GM12873 (cell line): ENCODE results near the gene KLHL34.

Source experiments
- TF ChIP-seq, protein P1 (sequence below): IDR thresholded peaks from 2 replicates; pipeline ENCODE4 v1.5.1; 2012; ENCODE audit warnings: low read depth, mild to moderate bottlenecking, moderate library complexity, low read length, control low read depth; ENCODE audit not compliant: insufficient read depth; ENCODE audit errors: missing control alignments

Gene KLHL34

GRCh38 chrX:21645886-21646285 is 12.2 kb downstream of the KLHL34 start:
- TF ChIP-seq, protein P1, sequence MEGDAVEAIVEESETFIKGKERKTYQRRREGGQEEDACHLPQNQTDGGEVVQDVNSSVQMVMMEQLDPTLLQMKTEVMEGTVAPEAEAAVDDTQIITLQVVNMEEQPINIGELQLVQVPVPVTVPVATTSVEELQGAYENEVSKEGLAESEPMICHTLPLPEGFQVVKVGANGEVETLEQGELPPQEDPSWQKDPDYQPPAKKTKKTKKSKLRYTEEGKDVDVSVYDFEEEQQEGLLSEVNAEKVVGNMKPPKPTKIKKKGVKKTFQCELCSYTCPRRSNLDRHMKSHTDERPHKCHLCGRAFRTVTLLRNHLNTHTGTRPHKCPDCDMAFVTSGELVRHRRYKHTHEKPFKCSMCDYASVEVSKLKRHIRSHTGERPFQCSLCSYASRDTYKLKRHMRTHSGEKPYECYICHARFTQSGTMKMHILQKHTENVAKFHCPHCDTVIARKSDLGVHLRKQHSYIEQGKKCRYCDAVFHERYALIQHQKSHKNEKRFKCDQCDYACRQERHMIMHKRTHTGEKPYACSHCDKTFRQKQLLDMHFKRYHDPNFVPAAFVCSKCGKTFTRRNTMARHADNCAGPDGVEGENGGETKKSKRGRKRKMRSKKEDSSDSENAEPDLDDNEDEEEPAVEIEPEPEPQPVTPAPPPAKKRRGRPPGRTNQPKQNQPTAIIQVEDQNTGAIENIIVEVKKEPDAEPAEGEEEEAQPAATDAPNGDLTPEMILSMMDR, result no peak

- TF ChIP-seq, protein P1, result no peak
Observed at GRCh38 chrX:21645431-21645830, 12.7 kb downstream of the KLHL34 start.

DNA sequence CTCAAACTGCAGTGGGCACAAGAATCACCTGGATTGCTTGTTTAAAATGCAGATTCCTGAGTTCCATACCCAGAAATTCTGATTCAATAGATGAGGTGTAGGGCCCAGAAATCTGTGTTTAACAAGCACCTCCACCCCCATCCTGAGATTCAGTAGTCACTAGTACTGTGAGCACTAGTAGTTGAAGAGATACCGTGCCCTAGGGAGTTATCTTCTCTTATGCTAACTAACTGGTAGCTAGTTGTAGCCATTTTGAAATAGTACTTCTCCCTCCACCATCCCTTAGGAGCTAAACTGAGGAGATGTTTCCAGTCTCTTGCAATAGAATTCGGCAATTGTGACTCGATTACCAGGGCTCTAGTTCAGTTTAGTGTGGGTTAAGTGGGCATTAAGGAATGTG is 18.4 kb downstream of the KLHL34 start:
- TF ChIP-seq, protein P1, result no peak

- TF ChIP-seq, protein P1, result no peak
Observed at GRCh38 chrX:21638311-21638710, 19.8 kb downstream of the KLHL34 start.

- TF ChIP-seq, protein P1, result no peak
Observed at GRCh38 chrX:21632027-21632426, 26.1 kb downstream of the KLHL34 start.

DNA sequence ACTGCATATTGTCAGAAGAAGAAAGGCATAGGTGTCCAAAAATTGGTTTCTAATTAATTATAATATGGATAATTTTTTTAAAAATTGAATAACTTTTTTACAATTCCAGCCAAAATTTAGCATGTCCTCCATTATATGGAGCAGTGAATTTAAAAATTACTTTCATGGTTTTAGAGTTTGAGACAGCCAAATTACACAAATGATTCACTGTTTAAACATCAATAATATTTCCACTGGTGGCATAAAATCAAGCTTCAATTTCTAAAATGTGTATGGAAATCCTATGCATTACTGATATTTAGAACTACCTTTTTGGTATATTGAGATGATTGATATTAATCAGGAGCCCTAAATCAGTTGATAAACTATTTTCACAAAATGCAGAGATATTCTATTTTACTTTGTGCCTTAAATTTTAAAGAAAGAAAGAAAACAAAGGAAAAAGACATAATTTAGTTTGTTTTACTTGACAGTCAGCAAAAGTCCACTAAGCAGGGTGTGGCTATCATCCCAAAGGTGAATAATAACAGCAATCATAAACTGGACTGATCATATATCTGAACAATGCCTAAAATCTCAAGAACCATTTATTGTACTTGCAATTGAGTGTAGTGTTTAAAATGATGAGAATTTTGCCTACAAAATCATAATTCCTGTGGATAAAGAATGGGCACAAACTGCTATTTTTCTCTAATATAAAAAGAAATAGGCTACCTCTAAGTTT is 34.2 kb downstream of the KLHL34 start:
- TF ChIP-seq, protein P1, result no peak

DNA sequence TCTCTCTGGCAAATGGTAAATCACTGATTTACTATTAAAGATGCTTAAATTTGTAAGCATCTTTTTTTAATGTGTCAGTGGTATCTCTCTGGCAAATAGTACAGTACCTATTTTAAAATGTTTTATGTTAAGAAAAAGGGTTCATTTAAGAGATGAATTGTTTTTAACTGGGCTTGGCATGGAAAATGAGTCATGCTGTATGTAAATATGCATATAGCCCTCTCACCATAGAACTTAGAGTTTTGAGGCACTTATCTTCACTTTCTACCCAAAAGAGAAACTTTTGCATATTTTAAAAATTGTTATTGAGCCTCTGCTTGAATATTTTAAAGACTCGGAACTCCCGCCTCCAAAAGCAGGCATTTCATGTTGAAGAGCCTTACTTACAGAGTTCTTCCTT is 37.9 kb downstream of the KLHL34 start:
- TF ChIP-seq, protein P1, result no peak

GRCh38 chrX:21616386-21616785 is 41.7 kb downstream of the KLHL34 start:
- TF ChIP-seq, protein P1, result no peak
